Aorta (tissue), 5 donors: Measurements from ENCODE around the gene FBP2. TPM values are rescaled to one million over a fixed set of nuclear protein-coding genes. Genes with fewer than 3 reads are reported as not detected.

ENCODE experiments used
- ATAC-seq: fragments of 200-7000 bp; cut with Tn5 transposase; one replicate; pipeline ENCODE4 v1.9.1; 2022; ENCODE audit warnings: moderate library complexity; ENCODE audit not compliant: low FRiP score
- DNase-seq, 2 donors: peaks; one replicate each; pipeline ENCODE4 v3.0.0-alpha.2; 2020
- H3K27ac ChIP-seq, 2 donors: one replicate each; pipeline ENCODE4 v1.5.1; 2013; ENCODE audit warnings: low read length in 2 of 2, mild to moderate bottlenecking in 2 of 2, moderate library complexity in 2 of 2, control low read depth in 1 of 2, inconsistent platforms in 1 of 2, low read depth in 1 of 2
- H3K27me3 ChIP-seq, 2 donors: one replicate each; pipeline ENCODE4 v1.6.1; 2013; ENCODE audit warnings: control low read depth in 1 of 2, low read length in 1 of 2, mild to moderate bottlenecking in 1 of 2, moderate library complexity in 1 of 2; ENCODE audit not compliant: insufficient read depth in 2 of 2, control insufficient read depth in 1 of 2
- H3K36me3 ChIP-seq, 2 donors: one replicate each; pipeline ENCODE4 v1.6.1; 2013; ENCODE audit warnings: control low read depth in 1 of 2, low read length in 1 of 2, mild to moderate bottlenecking in 1 of 2; ENCODE audit not compliant: insufficient read depth in 2 of 2, control insufficient read depth in 1 of 2
- H3K4me1 ChIP-seq, 2 donors: one replicate each; pipeline ENCODE4 v1.6.1; 2013; ENCODE audit warnings: low read length in 2 of 2, control low read depth in 1 of 2, mild to moderate bottlenecking in 1 of 2, moderate library complexity in 1 of 2; ENCODE audit not compliant: insufficient read depth in 2 of 2, control insufficient read depth in 1 of 2
- H3K4me3 ChIP-seq, 2 donors: one replicate each; pipeline ENCODE4 v1.5.1; 2013; ENCODE audit warnings: low read length in 2 of 2, control low read depth in 1 of 2, mild to moderate bottlenecking in 1 of 2
- H3K9me3 ChIP-seq: one replicate; pipeline ENCODE4 v1.6.1; 2013; ENCODE audit warnings: mild to moderate bottlenecking, low read length; ENCODE audit not compliant: control insufficient read depth
- WGBS, 2 donors: extraction: QIAGEN DNeasy Blood & Tissue Kit; methylation state at CpG; one replicate each; pipeline ENCODE4 v1.1.7; 2013; 5-methylcytosine and 5-hydroxymethylcytosine counted together
- intact Hi-C, 2 donors: fragments of 100-400 bp; cut with DNase I; formaldehyde crosslinking; loops; one replicate each; pipeline versions ENCODE4 v1.14.2 to v1.15.0; 2022
- long read RNA-seq, 2 donors: library from polyadenylated mRNA; unstranded; transcript quantifications; one replicate each; pipeline ENCODE4 v2.0.0, GENCODE V29; 2020 to 2021
- polyA plus RNA-seq, 2 donors: library from polyadenylated mRNA; stranded (reverse); fragments of 200-250 nt; gene quantifications; one replicate each; pipeline ENCODE4 v1.2.3, GENCODE V29; 2013
- total RNA-seq, 2 donors: library from RNA; stranded (reverse); fragmentation: NEBNext Ultra II Directional; extraction: Animal tissue kit (Norgen Biotek cat#: 25700); gene quantifications; one replicate each; pipeline ENCODE4 v1.2.1, GENCODE V29; 2021
- donor health status: healthy with polysubstance abuse.
- donor health status: Bipolar disorder and iron deficiency.
- donor health status: DM: no; HTN: no; CAD: no.
- donor health status: DM: no; HTN: no; CAD: no.
- donor health status: DM: yes; HTN: yes; CAD: no.

FBP2 gene
- not detected for total RNA-seq
- polyA plus RNA-seq: under 1 TPM in 1 of 2 donors, not detected in 1; 0.49 TPM
- long read RNA-seq, donor 1: 0 reads
- long read RNA-seq, donor 2: 0 reads

- DNase-seq (peak in 1 of 2 donors; percentile 53), ATAC-seq (peak; percentile 46)
- Histone ChIP-seq H3K4me3 (no peak within 1 kb of the TSS), H3K9me3 (no peaks in the 10 kb centered on the region), H3K27ac (no peak within 1 kb of the TSS), H3K27me3 (no peaks in the 10 kb centered on the region), H3K36me3 (no peaks in the 10 kb centered on the region), H3K4me1 (no peaks in the 10 kb centered on the region)
- intact Hi-C loops: no loop called here
- 14 to 15% methylated on average over 21 of the region's 21 CpGs for WGBS, 2 donors
These were observed at the start of gene FBP2 for GRCh38 chr9:94593459-94594345. TSS of gene FBP2 (minus strand) at chr9:94593824. CDS start at chr9:94593726, 98 bp downstream.

GRCh38 chr9:94643176-94643575 is 49.6 kb upstream of the FBP2 start:
- Histone ChIP-seq H3K4me3 (no peak overlapping the region), H3K27me3 (no peaks in the 10 kb centered on the region), H3K9me3 (no peaks in the 10 kb centered on the region), H3K4me1 (peaks cover 0 to 1% of the 10 kb centered on the region in 2 donors), H3K36me3 (no peaks in the 10 kb centered on the region), H3K27ac (no peak overlapping the region)
- WGBS, 2 donors: 88 to 94% methylated on average over 8 of the region's 8 CpGs
- intact Hi-C loops: no loop called here
- ATAC-seq (no peak), DNase-seq (peak in 1 of 2 donors; percentile 42)

- WGBS, 2 donors: 94 to 99% methylated on average over 5 of the region's 5 CpGs
- no peak overlapping the region for H3K27ac ChIP-seq
- no peak overlapping the region for H3K4me3 ChIP-seq
- H3K4me1 ChIP-seq: peaks cover 0 to 1% of the 10 kb centered on the region in 2 donors
- ATAC-seq (no peak), DNase-seq (peak in 1 of 2 donors; percentile 69)
- H3K27me3 ChIP-seq: no peaks in the 10 kb centered on the region
- no peaks in the 10 kb centered on the region for H3K36me3 ChIP-seq
- intact Hi-C loops: no loop called here
- H3K9me3 ChIP-seq: no peaks in the 10 kb centered on the region
These were observed 48.9 kb upstream of the FBP2 start for GRCh38 chr9:94642501-94642900.

GRCh38 chr9:94639999-94640376 is 46.4 kb upstream of the FBP2 start:
- H3K4me1 ChIP-seq: peaks cover 0 to 1% of the 10 kb centered on the region in 2 donors
- DNase-seq: peak in 1 of 2 donors; percentile 66
- WGBS, 2 donors: 82 to 85% methylated on average over 15 of the region's 15 CpGs
- no peaks in the 10 kb centered on the region for H3K9me3 ChIP-seq
- no peak for ATAC-seq
- H3K27ac ChIP-seq: no peak overlapping the region
- H3K36me3 ChIP-seq: no peaks in the 10 kb centered on the region
- intact Hi-C loops: no loop called here
- H3K4me3 ChIP-seq: no peak overlapping the region
- no peaks in the 10 kb centered on the region for H3K27me3 ChIP-seq

GRCh38 chr9:94639061-94639998 is 45.7 kb upstream of the FBP2 start, which contains the start of gene FBP1:
TSS of gene FBP1 (minus strand) at chr9:94639518. CDS start at chr9:94639310, 208 bp downstream.
- intact Hi-C loops: no loop called here
- 8 to 9% methylated on average over 64 to 79 of the region's 79 CpGs for WGBS, 2 donors
- no peaks in the 10 kb centered on the region for H3K4me1 ChIP-seq
- H3K36me3 ChIP-seq: no peaks in the 10 kb centered on the region
- H3K9me3 ChIP-seq: no peaks in the 10 kb centered on the region
- no peak within 1 kb of the TSS for H3K27ac ChIP-seq
- no peaks in the 10 kb centered on the region for H3K27me3 ChIP-seq
- peak; percentile 82 to 85 for DNase-seq
- ATAC-seq: peak; percentile 66
- H3K4me3 ChIP-seq: peak within 1 kb of the TSS; percentile 58 to 60

GRCh38 chr9:94638335-94639060 is 44.9 kb upstream of the FBP2 start:
- H3K27ac ChIP-seq: no peak overlapping the region
- ATAC-seq (peak; percentile 39), DNase-seq (peak in 1 of 2 donors; percentile 63)
- no peaks in the 10 kb centered on the region for H3K9me3 ChIP-seq
- WGBS, 2 donors: 82 to 84% methylated on average over 17 of the region's 17 CpGs
- H3K36me3 ChIP-seq: no peaks in the 10 kb centered on the region
- peak overlapping the region in 1 of 2 donors; percentile 60 for H3K4me3 ChIP-seq
- H3K27me3 ChIP-seq: no peaks in the 10 kb centered on the region
- intact Hi-C loops: no loop called here
- H3K4me1 ChIP-seq: no peaks in the 10 kb centered on the region

- DNase-seq: no peak
- WGBS, 2 donors: 6 to 15% methylated on average over 5 of the region's 5 CpGs
- Histone ChIP-seq H3K27ac (no peak overlapping the region), H3K4me1 (no peaks in the 10 kb centered on the region), H3K36me3 (no peaks in the 10 kb centered on the region), H3K4me3 (no peak overlapping the region), H3K27me3 (no peaks in the 10 kb centered on the region), H3K9me3 (no peaks in the 10 kb centered on the region)
- intact Hi-C loops: no loop called here
- ATAC-seq: no peak
These were observed 39.1 kb upstream of the FBP2 start for GRCh38 chr9:94632737-94633136.

- H3K27me3 ChIP-seq: no peaks in the 10 kb centered on the region
- intact Hi-C loops: no loop called here
- no peak overlapping the region for H3K4me3 ChIP-seq
- no peak for ATAC-seq
- H3K9me3 ChIP-seq: no peaks in the 10 kb centered on the region
- 79 to 84% methylated on average over 8 of the region's 8 CpGs for WGBS, 2 donors
- H3K36me3 ChIP-seq: no peaks in the 10 kb centered on the region
- no peak overlapping the region for H3K27ac ChIP-seq
- no peak for DNase-seq
- no peaks in the 10 kb centered on the region for H3K4me1 ChIP-seq
These were observed 38.0 kb upstream of the FBP2 start for GRCh38 chr9:94631599-94631998.
